Activated CD8-positive, alpha-beta memory T cell treated with anti-CD3 and anti-CD28 coated beads for 36 hours (primary cell): ENCODE measurements around the gene KTN1. TPM values are rescaled to one million over a fixed set of nuclear protein-coding genes. Genes with fewer than 3 reads are reported as not detected.

Experiments used
- CTCF ChIA-PET: fragments of 350-600 bp; sonication (Branson Sonifier 250); formaldehyde crosslinking; loops from one replicate; lab custom pipeline; 2021; ENCODE audit warnings: antibody characterized with exemption; lab: Charles Lee
- POLR2A ChIA-PET: fragments of 350-600 bp; sonication (Branson Sonifier 250); formaldehyde crosslinking; loops from one replicate; lab custom pipeline; 2021; ENCODE audit warnings: antibody characterized with exemption; lab: Charles Lee
- total RNA-seq, 2 experiments: library from RNA; stranded (reverse); gene quantifications; one replicate each; pipeline ENCODE4 v1.2.3, GENCODE V29; 2021

The KTN1 gene
- total RNA-seq, 2 experiments from 2014 or later: 139 to 142 TPM

DNA sequence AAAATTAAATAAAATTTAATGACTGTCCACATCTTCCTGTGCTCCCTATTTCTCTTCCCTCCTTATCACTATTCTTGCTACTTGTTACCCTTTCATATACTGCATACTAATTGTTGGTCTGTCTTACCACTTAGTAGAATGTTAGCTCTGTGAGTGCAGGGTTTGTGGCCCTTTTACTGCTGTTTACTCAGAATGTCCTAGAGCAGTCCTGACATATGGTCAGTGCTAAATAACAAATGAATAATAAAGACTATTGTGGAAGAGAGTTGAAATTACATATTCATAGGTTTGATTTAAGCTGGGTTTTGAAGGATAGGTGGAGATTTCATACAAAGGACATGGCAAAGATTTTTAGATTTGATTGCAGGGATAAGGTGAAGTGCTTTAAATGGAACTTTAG is 24.5 kb downstream of the KTN1 start:
- POLR2A ChIA-PET: no interaction called here
- CTCF ChIA-PET: no interaction called here

- POLR2A ChIA-PET: no interaction called here
- CTCF ChIA-PET: no interaction called here
Observed at GRCh38 chr14:55604900-55605418, 25.0 kb downstream of the KTN1 start.

DNA sequence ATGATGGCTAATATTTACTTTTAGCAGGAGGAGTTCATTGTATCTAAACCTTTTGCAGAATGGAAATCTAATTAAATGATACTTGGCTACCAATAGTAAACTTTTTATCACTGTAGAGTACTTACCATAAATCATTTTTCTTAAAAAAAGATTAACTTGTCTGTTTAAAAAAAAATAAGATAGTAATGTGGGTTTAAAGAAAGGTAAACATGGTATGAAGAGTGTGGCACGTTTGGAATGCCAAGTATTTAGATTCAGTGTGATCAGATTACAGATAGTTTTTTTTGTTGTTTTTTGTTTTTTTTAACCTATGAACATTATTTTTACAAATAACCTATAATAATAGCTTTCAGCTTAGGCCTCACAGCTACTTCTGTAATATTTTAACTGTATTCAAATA is 25.8 kb downstream of the KTN1 start:
- ChIA-PET CTCF (no interaction called here), POLR2A (no interaction called here)

DNA sequence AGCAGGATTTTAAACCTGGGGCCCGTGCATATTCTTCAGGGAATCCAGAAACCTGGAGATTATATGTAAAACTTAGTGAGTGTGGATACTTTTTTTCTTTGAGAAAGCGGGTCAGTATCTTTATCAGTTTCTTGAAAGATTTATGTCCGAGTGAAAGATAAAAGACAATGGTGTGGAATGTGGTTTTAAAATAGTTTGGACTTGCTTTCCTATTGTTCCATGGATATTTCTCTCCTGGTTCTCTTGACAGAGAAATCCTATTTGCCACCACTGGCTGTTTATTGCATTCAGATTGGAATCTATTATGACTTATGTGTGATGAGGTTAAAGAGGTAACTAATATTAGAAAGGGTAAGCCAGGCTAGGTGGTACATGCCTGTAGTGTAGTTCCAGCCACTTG is 27.4 kb downstream of the KTN1 start:
- POLR2A ChIA-PET: no interaction called here
- CTCF ChIA-PET: no interaction called here

GRCh38 chr14:55609681-55610080 is 29.7 kb downstream of the KTN1 start:
- ChIA-PET CTCF (no interaction called here), POLR2A (no interaction called here)

GRCh38 chr14:55610713-55611370 is 30.8 kb downstream of the KTN1 start:
- ChIA-PET CTCF (no interaction called here), POLR2A (no interaction called here)

DNA sequence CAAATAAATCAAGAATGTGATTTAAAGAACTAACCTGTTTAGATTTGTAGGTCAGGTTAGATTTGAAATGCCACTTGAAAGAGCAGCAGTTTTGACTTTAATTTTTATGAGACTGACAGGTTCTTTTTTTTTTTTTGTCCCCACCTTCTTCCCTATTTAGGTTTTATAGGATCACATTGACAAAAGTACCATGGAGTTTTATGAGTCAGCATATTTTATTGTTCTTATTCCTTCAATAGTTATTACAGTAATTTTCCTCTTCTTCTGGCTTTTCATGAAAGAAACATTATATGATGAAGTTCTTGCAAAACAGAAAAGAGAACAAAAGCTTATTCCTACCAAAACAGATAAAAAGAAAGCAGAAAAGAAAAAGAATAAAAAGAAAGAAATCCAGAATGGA is 31.9 kb downstream of the KTN1 start:
- CTCF ChIA-PET: no interaction called here
- POLR2A ChIA-PET: no interaction called here

DNA sequence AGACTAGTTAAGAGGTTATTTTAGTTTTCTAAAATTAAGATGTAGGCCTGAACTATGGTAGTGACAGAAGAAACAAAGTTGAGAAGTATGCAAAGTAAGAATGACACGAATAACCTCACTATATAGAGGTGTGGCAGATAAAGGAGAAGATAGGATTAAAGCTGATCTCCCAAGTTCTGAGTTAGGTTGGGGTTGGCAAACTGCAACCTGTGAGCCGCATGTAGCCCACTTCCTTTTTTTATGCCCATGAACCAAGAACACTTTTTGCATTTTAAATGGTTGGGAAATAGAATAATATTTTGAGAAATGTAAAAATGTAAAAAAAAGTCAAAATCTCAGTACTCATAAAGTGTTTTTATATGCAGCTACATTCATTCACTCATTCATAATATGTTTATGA is 34.3 kb downstream of the KTN1 start:
- CTCF ChIA-PET: no interaction called here
- POLR2A ChIA-PET: no interaction called here

- POLR2A ChIA-PET: no interaction called here
- CTCF ChIA-PET: no interaction called here
Observed at GRCh38 chr14:55620277-55620676, 40.3 kb downstream of the KTN1 start.

- CTCF ChIA-PET: no interaction called here
- POLR2A ChIA-PET: no interaction called here
Observed at GRCh38 chr14:55620981-55621380, 41.0 kb downstream of the KTN1 start.

GRCh38 chr14:55621391-55621790 is 41.4 kb downstream of the KTN1 start:
- ChIA-PET POLR2A (no interaction called here), CTCF (no interaction called here)

- CTCF ChIA-PET: no interaction called here
- POLR2A ChIA-PET: no interaction called here
Observed at GRCh38 chr14:55624913-55625312, 44.9 kb downstream of the KTN1 start.

GRCh38 chr14:55625481-55625880 is 45.5 kb downstream of the KTN1 start:
- CTCF ChIA-PET: no interaction called here

DNA sequence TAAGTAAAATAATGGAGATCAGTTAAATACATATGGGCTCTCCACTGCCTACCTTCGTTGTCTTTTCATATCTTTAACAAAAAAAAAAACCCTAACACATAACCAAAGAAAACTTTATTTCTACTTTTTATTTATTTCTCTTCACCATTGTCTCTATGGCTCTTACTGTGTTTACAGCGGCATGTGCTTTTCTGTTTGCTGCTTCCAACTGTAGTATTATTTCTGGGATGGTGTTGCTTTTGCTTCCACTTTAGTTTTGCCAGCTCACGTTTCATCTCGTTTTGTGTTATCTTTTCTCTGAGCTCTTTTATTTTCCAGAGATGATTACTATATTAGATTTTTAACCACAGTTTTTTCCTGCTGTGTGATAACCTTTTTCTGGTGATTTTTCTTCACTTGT is 46.1 kb downstream of the KTN1 start:
- ChIA-PET CTCF (no interaction called here), POLR2A (no interaction called here)

More at GRCh38 chr14:55625481-55625880, 45.5 kb downstream of the KTN1 start:
- POLR2A ChIA-PET: interaction anchor here (0.5 kb wide), 1 partner anchor 39 kb away, joined by 3 read pairs; no protein-coding TSS in a partner anchor

DNA sequence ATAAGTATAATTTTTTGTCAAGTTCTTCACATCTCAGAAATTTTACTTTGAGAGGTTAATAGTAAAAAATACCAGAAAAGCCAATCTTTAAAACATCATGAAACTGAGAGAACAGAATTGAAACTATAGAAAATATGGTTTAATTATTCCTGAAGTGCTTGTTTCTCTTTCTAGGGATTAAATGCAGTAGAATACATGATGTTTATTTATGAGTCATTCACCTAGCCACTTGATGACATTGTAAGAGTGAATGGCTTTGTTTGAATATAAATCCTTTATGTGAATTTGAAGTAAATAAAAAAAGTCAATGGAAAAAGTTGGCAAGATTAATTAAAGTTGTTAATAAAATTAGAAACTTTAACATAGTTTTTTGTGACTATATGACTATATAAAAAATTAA is 48.4 kb downstream of the KTN1 start:
- ChIA-PET POLR2A (interaction anchor here (0.6 kb wide), 1 partner anchor 45 kb away, joined by 4 read pairs; no protein-coding TSS in a partner anchor), CTCF (no interaction called here)

DNA sequence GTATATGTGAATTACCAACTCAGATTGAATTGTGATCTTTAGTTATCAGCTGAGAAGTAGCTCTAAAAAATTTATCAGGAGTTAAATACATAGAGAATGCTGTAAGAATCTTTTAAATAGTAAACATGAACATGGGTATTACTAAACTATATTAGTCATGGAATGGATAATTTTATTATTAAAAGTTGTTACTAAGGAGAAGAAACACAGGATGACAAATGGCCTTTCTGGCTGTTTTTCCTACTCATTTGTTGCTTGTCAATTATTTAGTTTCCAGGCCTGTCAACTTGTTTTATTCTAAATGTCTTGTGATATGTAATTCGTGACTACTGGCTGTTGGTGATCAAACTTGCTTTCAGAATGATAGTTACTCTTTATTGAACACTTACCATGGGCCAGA is 58.7 kb downstream of the KTN1 start:
- POLR2A ChIA-PET: interaction anchor here (0.7 kb wide), 1 partner anchor 447 kb away, joined by 3 read pairs; the partner anchor contains the start of gene DLGAP5
- CTCF ChIA-PET: no interaction called here

DNA sequence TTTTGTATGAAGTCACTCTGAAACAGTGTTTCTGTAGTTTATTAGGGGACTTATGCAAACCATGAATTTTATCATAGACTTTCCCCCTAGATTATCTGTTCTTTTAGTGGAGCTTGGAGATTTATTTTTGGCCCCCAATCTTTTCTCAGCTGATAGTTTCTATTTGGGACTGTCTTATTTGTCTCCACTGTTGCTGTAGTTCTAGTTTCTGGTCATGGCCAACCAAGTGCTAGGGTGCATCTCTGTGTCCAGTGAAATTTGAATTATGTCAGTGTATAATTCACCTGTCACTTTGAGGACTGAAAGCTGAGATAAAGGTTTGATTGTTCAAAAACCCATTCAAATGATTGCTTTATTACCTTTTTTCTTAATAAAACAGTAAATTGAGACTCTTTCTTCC is 61.3 kb downstream of the KTN1 start:
- CTCF ChIA-PET: no interaction called here
- POLR2A ChIA-PET: no interaction called here

- POLR2A ChIA-PET: no interaction called here
- CTCF ChIA-PET: interaction anchor here (0.6 kb wide), 1 partner anchor 195 kb away, joined by 3 read pairs; no protein-coding TSS in a partner anchor
Observed at GRCh38 chr14:55641954-55642353, 61.9 kb downstream of the KTN1 start.

DNA sequence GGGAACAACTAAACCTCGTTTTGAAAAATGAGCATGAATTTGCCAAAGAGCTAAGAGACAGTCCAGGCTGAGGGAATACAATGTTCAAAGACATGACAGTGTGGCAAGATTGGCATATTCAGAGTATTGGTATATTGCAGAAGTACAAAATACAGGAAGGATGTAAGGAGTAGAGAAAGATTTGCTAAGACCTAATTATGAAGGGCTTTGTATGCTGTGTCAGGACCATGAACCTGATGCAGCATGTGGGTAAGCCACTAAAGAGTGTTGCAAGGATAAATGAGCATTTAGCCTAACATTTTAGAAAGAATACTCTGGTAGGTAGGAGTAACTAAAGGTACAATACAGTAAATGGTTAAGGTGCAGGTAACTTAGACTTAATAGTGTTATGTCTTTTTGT is 65.1 kb downstream of the KTN1 start:
- CTCF ChIA-PET: no interaction called here
- POLR2A ChIA-PET: no interaction called here

GRCh38 chr14:55645845-55646832 is 66.1 kb downstream of the KTN1 start:
- POLR2A ChIA-PET: no interaction called here
- CTCF ChIA-PET: no interaction called here
